Neural cell (in vitro differentiated cells): ENCODE measurements around the gene POMGNT2. TPM values are rescaled to one million over a fixed set of nuclear protein-coding genes. Genes with fewer than 3 reads are reported as not detected.

Experiments
- H2AFZ ChIP-seq: fragments of 200-600, 300-800 bp; sonication (generic), shearing (Covaris generic); 2 replicates; pipeline ENCODE4 v1.6.0; 2014; ENCODE audit warnings: low read depth, mild to moderate bottlenecking, antibody characterized with exemption, low read length, moderate library complexity
- H3F3A ChIP-seq: fragments of 200-600 bp; shearing (Covaris generic); 2 replicates; pipeline ENCODE4 v1.6.1; 2016; ENCODE audit warnings: mild to moderate bottlenecking, moderate library complexity, mixed read lengths, antibody characterized with exemption, low read length; ENCODE audit not compliant: insufficient read depth, poor library complexity, severe bottlenecking
- H3K27ac ChIP-seq: fragments of 200-600, 300-800 bp; sonication (generic), shearing (Covaris generic); 2 replicates; pipeline ENCODE4 v1.5.1; 2014; ENCODE audit warnings: mild to moderate bottlenecking, low read length, moderate library complexity
- H3K27me3 ChIP-seq: fragments of 300-800, 200-600 bp; sonication (generic), shearing (Covaris generic); 2 replicates; pipeline ENCODE4 v1.6.0; 2014; ENCODE audit warnings: mild to moderate bottlenecking, low read depth, low read length, moderate library complexity; ENCODE audit not compliant: insufficient read depth
- H3K36me3 ChIP-seq: fragments of 300-800, 200-600 bp; sonication (generic), shearing (Covaris generic); 2 replicates; pipeline ENCODE4 v1.5.1; 2014; ENCODE audit warnings: mild to moderate bottlenecking, antibody characterized with exemption, low read length, moderate library complexity; ENCODE audit not compliant: insufficient read depth
- H3K4me2 ChIP-seq: fragments of 300-800, 200-600 bp; sonication (generic), shearing (Covaris generic); 2 replicates; pipeline ENCODE4 v1.6.0; 2014; ENCODE audit warnings: mild to moderate bottlenecking, low read length
- H3K4me3 ChIP-seq: fragments of 300-800, 200-600 bp; sonication (generic), shearing (Covaris generic); 2 replicates; pipeline ENCODE4 v1.5.1; 2014; ENCODE audit warnings: mild to moderate bottlenecking, low read length, moderate library complexity
- H3K79me2 ChIP-seq: fragments of 200-600 bp; shearing (Covaris generic); replicated peaks from 2 replicates; pipeline ENCODE4 v1.6.0; 2014; ENCODE audit warnings: mild to moderate bottlenecking, low read length, moderate library complexity; ENCODE audit not compliant: insufficient read depth
- H3K9ac ChIP-seq: fragments of 300-800, 200-600 bp; sonication (generic), shearing (Covaris generic); 2 replicates; pipeline ENCODE4 v1.6.1; 2016; ENCODE audit warnings: mild to moderate bottlenecking, low read length, mixed read lengths
- H3K9me2 ChIP-seq: fragments of 200-600 bp; shearing (Covaris generic); 2 replicates; pipeline ENCODE4 v1.6.1; 2016; ENCODE audit warnings: mild to moderate bottlenecking, low read length, mixed read lengths; ENCODE audit not compliant: insufficient read depth
- H3K9me3 ChIP-seq: fragments of 200-600, 300-800 bp; sonication (generic), shearing (Covaris generic); 2 replicates; pipeline ENCODE4 v1.6.1; 2016; ENCODE audit warnings: mild to moderate bottlenecking, mixed run types, low read length, moderate library complexity, mixed read lengths
- H4K20me1 ChIP-seq: fragments of 200-600 bp; shearing (Covaris generic); 2 replicates; pipeline ENCODE4 v1.6.1; 2016; ENCODE audit warnings: mild to moderate bottlenecking, mixed run types; ENCODE audit not compliant: insufficient read depth
- EP300 ChIP-seq: fragments of 450-650 bp; conservative IDR thresholded peaks from 2 replicates; pipeline ENCODE4 v1.6.1; 2014; ENCODE audit warnings: antibody characterized with exemption, mild to moderate bottlenecking, moderate library complexity; ENCODE audit not compliant: poor library complexity, severe bottlenecking
- EZH2 ChIP-seq: fragments of 200-600, 300-800 bp; shearing (Covaris generic), sonication (generic); IDR thresholded peaks from 2 replicates; pipeline ENCODE4 v1.6.1; 2014; ENCODE audit warnings: antibody characterized with exemption, low read length, borderline replicate concordance, mild to moderate bottlenecking; ENCODE audit not compliant: insufficient read depth, poor library complexity, severe bottlenecking
- MXI1 ChIP-seq: fragments of 450-650 bp; conservative IDR thresholded peaks from 2 replicates; pipeline ENCODE4 v1.6.1; 2014; ENCODE audit warnings: antibody characterized with exemption, mild to moderate bottlenecking; ENCODE audit not compliant: poor library complexity, severe bottlenecking
- POLR2AphosphoS5 ChIP-seq: IDR thresholded peaks from 2 replicates; pipeline ENCODE4 v1.6.1; 2012
- RAD21 ChIP-seq: fragments of 450-650 bp; conservative IDR thresholded peaks from 2 replicates; pipeline ENCODE4 v1.6.1; 2014; ENCODE audit warnings: antibody characterized with exemption, mild to moderate bottlenecking, moderate library complexity
- SMC3 ChIP-seq: fragments of 450-650 bp; conservative IDR thresholded peaks from 2 replicates; pipeline ENCODE4 v1.6.1; 2014; ENCODE audit warnings: antibody characterized with exemption, mild to moderate bottlenecking, moderate library complexity; ENCODE audit not compliant: poor library complexity
- TAF1 ChIP-seq: IDR thresholded peaks from 2 replicates; pipeline ENCODE4 v1.6.1; 2012; ENCODE audit warnings: low read depth
- polyA plus RNA-seq: library from polyadenylated mRNA; depleted of rRNA; stranded (reverse); fragments of >200 nt; gene quantifications from 2 replicates; pipeline ENCODE4 v1.2.3, GENCODE V29; 2014
- TF ChIP-seq, protein P1 (sequence below): fragments of 450-650 bp; IDR thresholded peaks from 2 replicates; pipeline ENCODE4 v1.5.1; 2014; ENCODE audit warnings: antibody characterized with exemption, mild to moderate bottlenecking, moderate library complexity; ENCODE audit not compliant: poor library complexity, severe bottlenecking
- TF ChIP-seq, protein P2 (sequence below): IDR thresholded peaks from 2 replicates; pipeline ENCODE4 v1.6.1; 2012; ENCODE audit warnings: borderline replicate concordance

The POMGNT2 gene
- polyA plus RNA-seq, 1 donor from 2014 or later, result 25.7 TPM

GRCh38 chr3:43038010-43038409, 67.9 kb downstream of the POMGNT2 start:
- Histone ChIP-seq H3K9ac (no peak overlapping the region), H3K9me2 (no peaks in the 10 kb centered on the region), H3K27me3 (no peaks in the 10 kb centered on the region), H3K79me2 (no peaks in the 10 kb centered on the region), H2AFZ (no peak overlapping the region), H3K36me3 (no peaks in the 10 kb centered on the region), H3K4me3 (no peak overlapping the region), H3K9me3 (no peaks in the 10 kb centered on the region), H4K20me1 (no peaks in the 10 kb centered on the region), H3K27ac (no peak overlapping the region), H3F3A (no peaks in the 10 kb centered on the region), H3K4me2 (no peak overlapping the region)
- TF ChIP-seq RAD21 (no peak), EZH2 (no peak), TAF1 (no peak), EP300 (no peak), SMC3 (no peak), MXI1 (no peak), POLR2AphosphoS5 (no peak)
- TF ChIP-seq, protein P1, sequence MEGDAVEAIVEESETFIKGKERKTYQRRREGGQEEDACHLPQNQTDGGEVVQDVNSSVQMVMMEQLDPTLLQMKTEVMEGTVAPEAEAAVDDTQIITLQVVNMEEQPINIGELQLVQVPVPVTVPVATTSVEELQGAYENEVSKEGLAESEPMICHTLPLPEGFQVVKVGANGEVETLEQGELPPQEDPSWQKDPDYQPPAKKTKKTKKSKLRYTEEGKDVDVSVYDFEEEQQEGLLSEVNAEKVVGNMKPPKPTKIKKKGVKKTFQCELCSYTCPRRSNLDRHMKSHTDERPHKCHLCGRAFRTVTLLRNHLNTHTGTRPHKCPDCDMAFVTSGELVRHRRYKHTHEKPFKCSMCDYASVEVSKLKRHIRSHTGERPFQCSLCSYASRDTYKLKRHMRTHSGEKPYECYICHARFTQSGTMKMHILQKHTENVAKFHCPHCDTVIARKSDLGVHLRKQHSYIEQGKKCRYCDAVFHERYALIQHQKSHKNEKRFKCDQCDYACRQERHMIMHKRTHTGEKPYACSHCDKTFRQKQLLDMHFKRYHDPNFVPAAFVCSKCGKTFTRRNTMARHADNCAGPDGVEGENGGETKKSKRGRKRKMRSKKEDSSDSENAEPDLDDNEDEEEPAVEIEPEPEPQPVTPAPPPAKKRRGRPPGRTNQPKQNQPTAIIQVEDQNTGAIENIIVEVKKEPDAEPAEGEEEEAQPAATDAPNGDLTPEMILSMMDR, result no peak
- TF ChIP-seq, protein P2, sequence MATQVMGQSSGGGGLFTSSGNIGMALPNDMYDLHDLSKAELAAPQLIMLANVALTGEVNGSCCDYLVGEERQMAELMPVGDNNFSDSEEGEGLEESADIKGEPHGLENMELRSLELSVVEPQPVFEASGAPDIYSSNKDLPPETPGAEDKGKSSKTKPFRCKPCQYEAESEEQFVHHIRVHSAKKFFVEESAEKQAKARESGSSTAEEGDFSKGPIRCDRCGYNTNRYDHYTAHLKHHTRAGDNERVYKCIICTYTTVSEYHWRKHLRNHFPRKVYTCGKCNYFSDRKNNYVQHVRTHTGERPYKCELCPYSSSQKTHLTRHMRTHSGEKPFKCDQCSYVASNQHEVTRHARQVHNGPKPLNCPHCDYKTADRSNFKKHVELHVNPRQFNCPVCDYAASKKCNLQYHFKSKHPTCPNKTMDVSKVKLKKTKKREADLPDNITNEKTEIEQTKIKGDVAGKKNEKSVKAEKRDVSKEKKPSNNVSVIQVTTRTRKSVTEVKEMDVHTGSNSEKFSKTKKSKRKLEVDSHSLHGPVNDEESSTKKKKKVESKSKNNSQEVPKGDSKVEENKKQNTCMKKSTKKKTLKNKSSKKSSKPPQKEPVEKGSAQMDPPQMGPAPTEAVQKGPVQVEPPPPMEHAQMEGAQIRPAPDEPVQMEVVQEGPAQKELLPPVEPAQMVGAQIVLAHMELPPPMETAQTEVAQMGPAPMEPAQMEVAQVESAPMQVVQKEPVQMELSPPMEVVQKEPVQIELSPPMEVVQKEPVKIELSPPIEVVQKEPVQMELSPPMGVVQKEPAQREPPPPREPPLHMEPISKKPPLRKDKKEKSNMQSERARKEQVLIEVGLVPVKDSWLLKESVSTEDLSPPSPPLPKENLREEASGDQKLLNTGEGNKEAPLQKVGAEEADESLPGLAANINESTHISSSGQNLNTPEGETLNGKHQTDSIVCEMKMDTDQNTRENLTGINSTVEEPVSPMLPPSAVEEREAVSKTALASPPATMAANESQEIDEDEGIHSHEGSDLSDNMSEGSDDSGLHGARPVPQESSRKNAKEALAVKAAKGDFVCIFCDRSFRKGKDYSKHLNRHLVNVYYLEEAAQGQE, result no peak

DNA sequence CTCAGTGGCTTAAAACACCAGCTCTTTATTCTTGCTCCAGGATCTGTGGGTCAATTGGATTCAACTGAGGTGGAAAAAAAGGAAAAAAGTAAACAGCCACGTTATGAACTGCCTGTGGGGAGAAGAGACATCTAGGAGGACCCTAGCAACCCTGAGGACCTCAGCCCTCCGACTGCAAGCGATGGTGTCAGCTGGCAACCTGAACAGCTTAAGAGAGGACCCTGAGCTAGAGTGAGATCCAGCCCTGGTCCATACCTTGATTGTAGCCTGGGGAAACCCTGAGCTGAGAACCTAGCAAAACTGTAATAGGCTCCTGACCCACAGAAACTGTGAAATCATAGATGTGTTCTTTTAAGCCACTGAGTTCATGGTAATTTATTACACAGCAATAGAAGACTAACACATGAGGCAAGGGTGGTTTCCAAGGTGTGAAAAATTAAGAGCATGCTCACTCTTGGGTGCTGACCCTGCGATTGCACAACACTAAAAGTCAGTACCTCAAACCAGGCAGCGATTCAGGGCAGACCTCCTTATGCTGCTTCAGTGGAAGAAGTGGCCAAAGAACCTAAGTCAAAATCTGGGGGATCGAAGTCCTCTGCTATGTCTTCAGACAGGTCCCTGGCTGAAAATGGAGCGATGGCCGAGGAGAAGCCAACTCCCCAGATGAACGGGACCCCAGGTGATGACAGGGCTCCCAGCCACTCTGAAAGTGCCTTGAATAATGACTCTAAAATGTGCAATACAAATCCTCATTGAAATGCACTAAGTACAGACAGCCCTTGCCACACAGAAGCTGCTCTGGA, 69.1 kb downstream of the POMGNT2 start:
- H3K79me2 ChIP-seq, result no peaks in the 10 kb centered on the region
- no peaks in the 10 kb centered on the region for H3K9me3 ChIP-seq
- H4K20me1 ChIP-seq, result no peaks in the 10 kb centered on the region
- H3K27me3 ChIP-seq, result no peaks in the 10 kb centered on the region
- H3F3A ChIP-seq, result no peaks in the 10 kb centered on the region
- no peak overlapping the region for H3K4me3 ChIP-seq
- no peaks in the 10 kb centered on the region for H3K36me3 ChIP-seq
- no peak overlapping the region for H3K4me2 ChIP-seq
- no peak overlapping the region for H3K27ac ChIP-seq
- TF ChIP-seq TAF1 (no peak), EP300 (no peak), RAD21 (no peak), MXI1 (no peak), POLR2AphosphoS5 (no peak), EZH2 (no peak), SMC3 (no peak)
- TF ChIP-seq, protein P2, result no peak
- TF ChIP-seq, protein P1, result no peak
- H2AFZ ChIP-seq, result no peak overlapping the region
- no peaks in the 10 kb centered on the region for H3K9me2 ChIP-seq
- H3K9ac ChIP-seq, result no peak overlapping the region
